ENCODE measurements around the gene WFDC11.
"Not testable (repeated sequence)": the region's sequence is repeated elsewhere in the genome, so short reads cannot be mapped to it uniquely, and the experiment has no call there.

WFDC11 gene

GRCh38 chr20:45670139-45670538, at the start of gene WFDC11:
WFDC11 (minus strand) TSS chr20:45670239; CDS start chr20:45650600, 19,639 bp downstream.
- no peak for DNase-seq

DNA sequence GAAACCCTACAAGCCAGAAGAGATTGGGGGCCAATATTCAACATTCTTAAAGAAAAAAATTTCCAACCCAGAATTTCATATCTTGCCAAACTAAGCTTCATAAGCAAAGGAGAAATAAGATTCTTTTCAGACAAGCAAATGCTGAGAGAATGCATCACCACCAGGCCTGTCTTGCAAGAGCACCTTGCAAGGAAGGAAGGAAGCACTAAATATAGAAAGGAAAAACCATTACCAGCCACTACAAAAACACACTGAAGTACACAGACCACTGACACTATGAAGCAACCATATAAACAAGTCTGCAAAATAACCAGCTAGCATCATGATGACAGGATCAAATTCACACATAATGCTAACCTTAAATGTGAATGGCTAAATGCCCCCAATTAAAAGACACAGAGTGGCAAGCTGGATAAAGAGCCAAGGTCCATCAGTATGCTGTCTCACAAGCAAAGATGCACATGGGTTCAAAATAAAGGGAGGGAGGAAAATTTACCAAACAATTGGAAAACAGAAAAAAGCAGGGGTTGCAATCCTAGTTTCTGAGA, 46.2 kb upstream of the WFDC11 start:
- DNase-seq, result not testable (repeated sequence)

GRCh38 chr20:45704969-45705637, 35.1 kb upstream of the WFDC11 start, which contains the start of gene WFDC10B:
WFDC10B (minus strand) TSS chr20:45705019; CDS start chr20:45685992, 19,027 bp downstream.
- no peak for DNase-seq

- no peak for DNase-seq
Observed at GRCh38 chr20:45701873-45702272, 31.8 kb upstream of the WFDC11 start, which contains the start of gene WFDC13. WFDC13 (plus strand) TSS chr20:45702038; CDS start chr20:45702124, 86 bp downstream.

- no peak for DNase-seq
Observed at GRCh38 chr20:45701104-45701503, 31.1 kb upstream of the WFDC11 start.

- DNase-seq, result no peak
Observed at GRCh38 chr20:45695496-45695895, 25.5 kb upstream of the WFDC11 start.

GRCh38 chr20:45693346-45693745, 23.3 kb upstream of the WFDC11 start:
- DNase-seq, result not testable (repeated sequence)

DNA sequence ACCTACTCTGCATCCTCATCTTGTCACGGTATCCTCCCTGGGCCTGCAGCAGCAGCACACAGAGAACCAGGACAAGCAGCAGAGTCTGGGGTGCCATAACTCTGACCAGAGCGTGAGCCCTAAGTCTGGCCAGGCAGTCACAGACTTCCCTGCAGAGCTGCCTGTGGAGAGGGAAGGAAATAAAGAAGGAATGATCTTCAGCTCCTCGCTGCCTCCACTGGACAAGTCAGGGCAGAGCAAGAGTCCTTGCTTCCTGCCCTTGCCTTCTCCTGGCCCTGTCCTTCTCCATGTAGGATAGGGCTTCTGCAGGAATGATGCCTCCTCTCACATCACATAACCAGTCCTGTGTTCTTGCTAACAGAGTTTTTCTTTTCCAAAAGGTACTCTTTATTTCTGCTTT, 15.9 kb upstream of the WFDC11 start:
- no peak for DNase-seq

DNA sequence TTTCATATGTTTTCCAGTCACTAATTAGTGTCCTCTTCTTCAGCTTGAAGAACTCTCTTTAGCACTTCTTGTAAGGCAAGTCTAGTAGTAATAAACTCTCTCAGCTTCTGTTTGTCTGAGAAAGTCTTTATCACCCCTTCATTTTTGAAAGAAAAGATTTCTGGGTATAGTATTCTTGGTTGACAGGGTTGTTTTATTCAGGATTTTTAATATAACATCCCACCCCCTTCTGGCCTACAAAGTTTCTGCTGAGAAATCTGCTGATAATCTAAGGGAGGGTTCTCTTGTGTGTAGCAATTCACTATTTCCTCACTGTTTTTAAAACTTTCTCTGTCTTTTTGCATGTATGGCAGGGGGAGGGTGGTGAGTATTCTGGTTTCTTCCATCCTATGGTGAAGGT, 9.6 kb upstream of the WFDC11 start:
- no peak for DNase-seq

GRCh38 chr20:45672765-45673164, 2.7 kb upstream of the WFDC11 start:
- no peak for DNase-seq

GRCh38 chr20:45657038-45657437, 13.0 kb downstream of the WFDC11 start:
- not testable (repeated sequence) for DNase-seq

DNA sequence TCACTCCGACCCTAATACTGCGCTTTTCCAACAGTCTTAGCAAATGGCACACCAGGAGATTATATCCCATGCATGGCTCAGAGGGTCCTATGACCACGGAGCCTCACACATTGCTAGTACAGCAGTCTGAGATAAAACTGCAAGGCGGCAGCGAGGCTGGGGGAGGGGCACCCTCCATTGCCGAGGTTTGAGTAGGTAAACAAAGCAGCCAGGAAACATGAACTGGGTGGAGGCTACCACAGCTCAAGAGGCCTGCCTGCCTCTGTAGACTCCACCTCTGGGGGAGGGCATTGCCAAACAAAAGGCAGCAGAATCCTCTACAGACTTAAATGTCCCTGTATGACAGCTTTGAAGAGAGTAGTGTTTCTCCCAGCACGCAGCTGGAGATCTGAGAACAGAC, 18.3 kb downstream of the WFDC11 start:
- DNase-seq, result not testable (repeated sequence)

- DNase-seq, result no peak
Observed at GRCh38 chr20:45649312-45649863, 20.7 kb downstream of the WFDC11 start.

DNA sequence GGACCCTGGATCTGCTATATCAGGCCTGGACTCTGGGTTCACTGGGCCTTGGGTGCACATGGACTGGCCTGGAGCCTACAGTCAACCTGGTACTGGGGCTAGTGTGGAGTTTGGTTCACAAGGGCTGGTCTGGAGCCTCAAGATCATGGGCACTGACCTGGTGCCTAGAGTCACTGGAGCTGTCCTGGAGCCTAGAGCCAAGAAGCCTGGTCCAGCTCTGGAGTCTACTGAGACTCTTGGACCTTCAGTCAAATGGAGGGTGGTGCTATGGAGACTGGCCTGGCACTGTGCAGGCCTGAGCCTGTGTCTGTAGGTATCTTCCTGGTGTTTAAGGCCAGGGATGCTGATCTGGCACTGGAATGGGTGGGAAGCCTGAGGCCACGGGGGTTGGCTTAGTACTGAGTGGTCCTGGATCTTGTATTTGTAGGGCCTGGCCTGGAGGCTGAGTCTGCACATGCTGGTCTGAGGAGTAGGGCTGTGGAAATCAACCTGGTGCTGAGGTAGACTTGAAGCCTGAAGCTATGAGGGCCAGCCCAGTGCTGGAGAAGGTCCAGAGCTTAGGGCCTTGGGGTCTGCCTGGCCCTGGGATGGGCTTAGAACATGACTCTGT, 22.5 kb downstream of the WFDC11 start:
- no peak for DNase-seq

DNA sequence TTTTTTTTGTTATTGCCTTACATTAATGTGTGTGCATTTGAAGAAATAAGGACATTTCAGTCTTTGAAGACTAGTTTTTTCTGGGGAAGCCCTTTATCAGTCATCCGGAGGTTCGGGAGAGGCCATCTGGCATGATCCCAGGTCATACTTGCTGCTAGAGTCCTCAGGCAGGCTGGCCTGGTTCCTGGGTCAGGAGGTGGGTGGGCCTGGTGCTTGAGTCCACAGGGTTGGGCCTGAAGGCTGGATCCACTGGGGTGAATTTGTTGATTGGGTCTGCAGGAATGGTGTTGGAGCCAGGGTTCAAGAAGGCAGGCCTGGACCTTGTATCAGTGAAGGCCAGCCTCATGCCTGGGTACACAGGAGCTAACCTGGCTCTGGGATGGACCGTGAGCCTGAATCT, 23.2 kb downstream of the WFDC11 start:
- DNase-seq, result no peak

- DNase-seq, result not testable (repeated sequence)
Observed at GRCh38 chr20:45645869-45646268, 24.2 kb downstream of the WFDC11 start.

DNA sequence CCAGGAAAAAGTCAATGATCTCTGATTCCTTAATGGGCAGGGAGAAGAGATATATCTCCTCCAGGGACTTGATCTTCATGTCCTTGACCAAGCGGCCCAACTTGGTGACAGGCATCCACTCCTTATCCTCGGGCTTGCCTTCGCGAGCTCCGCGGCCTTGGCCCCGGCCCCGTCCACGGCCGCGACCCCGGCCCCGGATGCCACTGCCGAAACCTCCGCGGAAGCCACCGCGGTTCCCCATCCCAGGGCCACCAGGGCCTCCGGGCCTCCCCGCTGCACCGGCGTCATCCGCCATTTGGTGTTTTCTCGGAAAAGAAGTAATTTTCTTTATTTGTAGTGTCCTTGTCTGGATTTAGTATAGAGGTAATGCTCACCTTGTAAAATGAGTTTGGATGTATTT, 29.0 kb downstream of the WFDC11 start:
- not testable (repeated sequence) for DNase-seq

DNA sequence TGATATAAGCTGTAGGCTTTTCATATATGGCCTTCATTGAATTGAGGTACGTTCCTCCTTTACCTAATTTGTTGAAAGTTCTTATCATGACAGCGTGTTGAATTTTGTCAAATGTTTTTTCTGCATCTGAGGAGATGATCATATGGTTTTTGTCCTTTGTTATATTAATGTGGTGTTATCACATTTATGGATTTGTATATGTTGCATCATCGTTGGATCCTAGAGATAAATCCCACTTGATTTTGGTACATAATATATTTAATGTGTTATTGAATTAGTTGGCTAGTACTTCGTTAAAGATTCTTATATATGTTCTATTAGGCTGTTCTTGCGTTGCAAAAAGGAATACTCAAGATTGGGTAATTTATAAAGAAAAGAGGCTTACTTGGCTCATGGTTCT, 30.4 kb downstream of the WFDC11 start:
- DNase-seq, result no peak

DNA sequence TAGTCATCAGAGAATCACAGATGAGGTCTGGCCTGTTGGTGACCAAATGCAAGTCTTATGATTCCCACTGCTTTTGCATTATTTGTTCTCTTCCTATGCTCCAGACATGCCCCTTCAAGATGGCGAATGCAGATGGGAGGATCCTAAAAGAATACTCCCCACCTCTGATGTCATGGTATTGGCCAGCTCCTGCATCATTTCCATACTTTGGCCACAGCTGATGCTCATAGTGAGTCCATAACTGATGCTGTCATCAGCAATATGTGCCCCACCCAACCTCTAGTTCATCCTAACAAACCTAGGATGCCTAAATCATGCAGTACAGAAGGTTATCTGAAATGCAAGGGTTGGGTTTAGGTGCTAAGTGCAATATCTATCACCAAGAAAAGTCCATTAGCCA, 33.5 kb downstream of the WFDC11 start:
- DNase-seq, result no peak

DNA sequence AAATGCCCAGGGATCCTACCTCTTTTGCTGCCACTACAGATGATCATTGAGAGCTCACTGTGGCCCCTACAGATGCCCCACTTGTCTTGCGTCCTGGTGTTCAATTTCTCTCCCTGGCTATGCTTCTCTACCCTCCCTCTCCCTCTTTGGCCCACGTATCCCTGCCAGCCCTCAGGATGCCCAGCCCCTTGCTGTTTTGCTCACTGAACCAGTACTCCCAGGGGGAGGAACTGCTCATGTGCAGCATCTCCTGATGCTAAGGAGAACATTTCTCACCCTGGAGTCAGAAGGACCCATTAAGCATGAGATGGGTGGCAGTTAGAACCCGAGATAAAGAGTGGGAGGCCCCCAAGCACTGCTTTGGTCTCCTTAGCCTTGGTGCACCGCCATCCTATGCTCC, 38.9 kb downstream of the WFDC11 start, which contains the start of gene WFDC9:
Gene WFDC9, minus strand, starts transcription at position 101 of the 400 bp plus-strand sequence. CDS start 21,103 bp downstream, outside the sequence.
- DNase-seq, result no peak

DNA sequence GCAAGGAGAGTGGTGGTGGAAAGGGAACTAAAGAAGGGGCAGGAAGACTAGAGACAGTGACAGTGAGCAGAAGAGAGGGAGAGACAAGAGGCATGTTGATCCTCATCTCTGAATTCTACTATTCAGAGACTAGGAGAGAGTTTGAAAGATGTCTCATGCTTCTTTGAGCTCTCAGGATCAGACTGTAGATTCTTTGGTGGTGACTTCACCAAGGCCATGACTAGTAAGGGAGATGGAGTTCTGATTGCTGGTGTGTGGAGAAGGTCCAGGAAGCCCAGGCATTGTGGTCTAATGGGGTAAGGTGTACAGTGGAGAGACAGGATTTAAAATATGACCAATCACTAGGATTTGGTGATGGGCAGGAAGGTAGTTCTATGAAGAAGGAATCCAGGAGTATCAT, 39.7 kb downstream of the WFDC11 start:
- DNase-seq, result no peak

DNA sequence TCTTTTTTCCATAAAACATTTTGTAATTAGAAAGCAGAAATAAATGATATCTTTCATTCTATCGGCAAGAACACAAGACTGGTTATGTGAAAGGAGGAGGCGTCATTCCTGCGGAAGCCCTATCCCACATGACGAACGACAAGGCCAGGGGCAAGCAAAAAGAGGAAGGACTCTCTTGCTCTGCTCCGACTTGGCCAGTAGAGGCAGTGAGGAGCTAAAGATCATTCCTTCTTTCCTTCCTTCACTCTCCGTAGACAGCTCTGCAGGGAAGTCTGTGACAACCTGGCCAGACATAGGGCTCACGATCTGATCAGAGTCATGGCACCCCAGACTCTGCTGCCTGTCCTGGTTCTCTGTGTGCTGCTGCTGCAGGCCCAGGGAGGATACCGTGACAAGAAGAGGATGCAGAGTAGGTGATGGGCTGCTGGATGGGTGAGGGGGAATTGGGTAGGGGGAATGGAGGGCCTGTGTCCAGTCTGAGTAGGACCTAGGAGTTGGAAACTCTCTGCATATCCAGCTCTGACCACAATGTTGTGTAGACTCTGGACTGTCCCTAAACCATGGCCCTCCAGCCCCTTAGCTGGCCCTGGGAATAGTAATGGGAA, 40.4 kb downstream of the WFDC11 start, which contains the start of gene WFDC10A:
Gene WFDC10A, plus strand, starts transcription at position 244 of the 605 bp plus-strand sequence. Its CDS starts 75 bp downstream, at position 319.
- no peak for DNase-seq

DNA sequence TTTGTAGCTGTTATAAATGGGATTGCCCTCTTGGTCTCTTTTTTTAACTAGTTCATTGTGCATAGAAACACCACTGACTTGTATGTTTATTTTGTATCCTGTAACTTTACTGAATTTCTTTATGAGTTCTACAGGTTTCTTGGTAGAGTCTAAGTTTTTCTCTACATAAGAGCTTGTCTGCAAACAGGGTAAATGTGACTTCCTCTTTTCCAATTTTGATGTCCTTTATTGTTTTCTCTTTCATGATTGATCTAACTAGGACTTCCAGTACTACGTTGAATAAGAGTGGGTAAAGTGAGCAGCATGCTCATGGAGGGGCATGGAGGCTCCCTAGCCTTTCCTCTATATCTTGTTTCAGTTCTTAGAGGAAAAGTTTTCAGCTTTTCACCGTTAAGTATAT, 43.5 kb downstream of the WFDC11 start:
- no peak for DNase-seq
